ENCODE measurements around the gene RTN4RL1. TPM values are rescaled to one million over a fixed set of nuclear protein-coding genes. Genes with fewer than 3 reads are reported as not detected.

RTN4RL1 gene
- total RNA-seq, 2 experiments from 2014 or later = 0.14 to 0.30 TPM

GRCh38 chr17:2027528-2028233 is 2.5 kb upstream of the RTN4RL1 start:
- H3K4me1 Mint-ChIP-seq (ENCODE audit: low read depth) = peaks cover 28% of the 10 kb centered on the region
- no peak for DNase-seq
- CTCF ChIA-PET = interaction anchor here (0.6 to 3.1 kb wide), 3 partner anchors 119 to 762 kb away, joined by 5 to 11 read pairs (median 8); no protein-coding TSS in a partner anchor
- H3K9me3 Mint-ChIP-seq = no peaks in the 10 kb centered on the region
- no peak overlapping the region for H3K27ac Mint-ChIP-seq
- intact Hi-C loops (cut with micrococcal nuclease) = no loop called here
- H3K36me3 Mint-ChIP-seq (ENCODE audit: low read depth) = no peaks in the 10 kb centered on the region
- peaks cover 30% of the 10 kb centered on the region for H3K27me3 Mint-ChIP-seq (ENCODE audit: low read depth)
- H3K4me3 Mint-ChIP-seq = no peak overlapping the region

GRCh38 chr17:2025622-2026309 is 632 bp upstream of the RTN4RL1 start:
- Mint-ChIP-seq H3K27ac (no peak overlapping the region), H3K4me1 (ENCODE audit: low read depth) (peaks cover 18% of the 10 kb centered on the region), H3K36me3 (ENCODE audit: low read depth) (no peaks in the 10 kb centered on the region), H3K27me3 (ENCODE audit: low read depth) (peaks cover 30% of the 10 kb centered on the region), H3K9me3 (no peaks in the 10 kb centered on the region), H3K4me3 (peak overlapping the region; percentile 73)
- peak; percentile 59 for DNase-seq
- CTCF ChIA-PET = interaction anchor here (0.6 to 3.1 kb wide), 5 partner anchors 29 to 311 kb away, joined by 3 to 11 read pairs (median 5); no protein-coding TSS in a partner anchor
- intact Hi-C loops (cut with micrococcal nuclease) = loop anchor here (1.0 kb wide), 1 partner anchor 117 kb away; no protein-coding TSS in a partner anchor

- Mint-ChIP-seq H3K9me3 (no peaks in the 10 kb centered on the region), H3K27ac (no peak overlapping the region), H3K4me3 (peak overlapping the region; percentile 53), H3K36me3 (ENCODE audit: low read depth) (no peaks in the 10 kb centered on the region), H3K27me3 (ENCODE audit: low read depth) (peaks cover 30% of the 10 kb centered on the region), H3K4me1 (ENCODE audit: low read depth) (peaks cover 13% of the 10 kb centered on the region)
- no peak for DNase-seq
- CTCF ChIA-PET = interaction anchor here (0.6 to 3.1 kb wide), 2 partner anchors 304 to 704 kb away, joined by 4 to 11 read pairs; no protein-coding TSS in a partner anchor
- intact Hi-C loops (cut with micrococcal nuclease) = no loop called here
Observed at GRCh38 chr17:2024572-2025219, 438 bp downstream of the RTN4RL1 start.

GRCh38 chr17:2023692-2024571 is 1.2 kb downstream of the RTN4RL1 start:
- peaks cover 11% of the 10 kb centered on the region for H3K4me1 Mint-ChIP-seq (ENCODE audit: low read depth)
- peak overlapping the region; percentile 53 for H3K4me3 Mint-ChIP-seq
- DNase-seq = peak; percentile 63
- H3K36me3 Mint-ChIP-seq (ENCODE audit: low read depth) = no peaks in the 10 kb centered on the region
- CTCF ChIA-PET = no interaction called here
- H3K27me3 Mint-ChIP-seq (ENCODE audit: low read depth) = peaks cover 30% of the 10 kb centered on the region
- no peak overlapping the region for H3K27ac Mint-ChIP-seq
- no peaks in the 10 kb centered on the region for H3K9me3 Mint-ChIP-seq
- intact Hi-C loops (cut with micrococcal nuclease) = no loop called here

- CTCF ChIA-PET = no interaction called here
- Mint-ChIP-seq H3K4me3 (peak overlapping the region; percentile 42), H3K27me3 (ENCODE audit: low read depth) (peaks cover 28% of the 10 kb centered on the region), H3K4me1 (ENCODE audit: low read depth) (peaks cover 11% of the 10 kb centered on the region), H3K36me3 (ENCODE audit: low read depth) (no peaks in the 10 kb centered on the region), H3K27ac (no peak overlapping the region), H3K9me3 (no peaks in the 10 kb centered on the region)
- intact Hi-C loops (cut with micrococcal nuclease) = no loop called here
- no peak for DNase-seq
Observed at GRCh38 chr17:2023256-2023655, 1.9 kb downstream of the RTN4RL1 start.

GRCh38 chr17:2022647-2023240 is 2.4 kb downstream of the RTN4RL1 start:
- Mint-ChIP-seq H3K27me3 (ENCODE audit: low read depth) (peaks cover 23% of the 10 kb centered on the region), H3K36me3 (ENCODE audit: low read depth) (no peaks in the 10 kb centered on the region), H3K4me1 (ENCODE audit: low read depth) (peaks cover 11% of the 10 kb centered on the region), H3K4me3 (no peak overlapping the region), H3K9me3 (no peaks in the 10 kb centered on the region), H3K27ac (no peak overlapping the region)
- no peak for DNase-seq
- CTCF ChIA-PET = interaction anchor here (0.9 kb wide), 1 partner anchor 302 kb away, joined by 3 read pairs; no protein-coding TSS in a partner anchor
- intact Hi-C loops (cut with micrococcal nuclease) = no loop called here

- no peak overlapping the region for H3K27ac Mint-ChIP-seq
- H3K9me3 Mint-ChIP-seq = no peaks in the 10 kb centered on the region
- peaks cover 10% of the 10 kb centered on the region for H3K27me3 Mint-ChIP-seq (ENCODE audit: low read depth)
- intact Hi-C loops (cut with micrococcal nuclease) = no loop called here
- no peaks in the 10 kb centered on the region for H3K36me3 Mint-ChIP-seq (ENCODE audit: low read depth)
- no peak overlapping the region for H3K4me3 Mint-ChIP-seq
- H3K4me1 Mint-ChIP-seq (ENCODE audit: low read depth) = peaks cover 6% of the 10 kb centered on the region
- DNase-seq = no peak
- CTCF ChIA-PET = no interaction called here
Observed at GRCh38 chr17:2020721-2021120, 4.4 kb downstream of the RTN4RL1 start.

GRCh38 chr17:2019723-2020122 is 5.4 kb downstream of the RTN4RL1 start:
- no peaks in the 10 kb centered on the region for H3K36me3 Mint-ChIP-seq (ENCODE audit: low read depth)
- intact Hi-C loops (cut with micrococcal nuclease) = no loop called here
- H3K27me3 Mint-ChIP-seq (ENCODE audit: low read depth) = peaks cover 8% of the 10 kb centered on the region
- H3K4me1 Mint-ChIP-seq (ENCODE audit: low read depth) = peaks cover 5% of the 10 kb centered on the region
- no peaks in the 10 kb centered on the region for H3K9me3 Mint-ChIP-seq
- H3K27ac Mint-ChIP-seq = no peak overlapping the region
- no peak for DNase-seq
- no peak overlapping the region for H3K4me3 Mint-ChIP-seq
- CTCF ChIA-PET = interaction anchor here (0.6 kb wide), 1 partner anchor 355 kb away, joined by 3 read pairs; no protein-coding TSS in a partner anchor

- DNase-seq = no peak
- intact Hi-C loops (cut with micrococcal nuclease) = no loop called here
- H3K4me3 Mint-ChIP-seq = no peak overlapping the region
- CTCF ChIA-PET = interaction anchor here (0.7 kb wide), 1 partner anchor 9 kb away, joined by 3 read pairs; no protein-coding TSS in a partner anchor
- H3K4me1 Mint-ChIP-seq (ENCODE audit: low read depth) = peaks cover 5% of the 10 kb centered on the region
- H3K9me3 Mint-ChIP-seq = no peaks in the 10 kb centered on the region
- H3K27me3 Mint-ChIP-seq (ENCODE audit: low read depth) = peaks cover 9% of the 10 kb centered on the region
- no peak overlapping the region for H3K27ac Mint-ChIP-seq
- no peaks in the 10 kb centered on the region for H3K36me3 Mint-ChIP-seq (ENCODE audit: low read depth)
Observed at GRCh38 chr17:2018716-2019510, 6.2 kb downstream of the RTN4RL1 start.

- Mint-ChIP-seq H3K27me3 (ENCODE audit: low read depth) (peaks cover 6% of the 10 kb centered on the region), H3K36me3 (ENCODE audit: low read depth) (no peaks in the 10 kb centered on the region), H3K27ac (no peak overlapping the region), H3K9me3 (no peaks in the 10 kb centered on the region), H3K4me1 (ENCODE audit: low read depth) (no peaks in the 10 kb centered on the region), H3K4me3 (no peak overlapping the region)
- intact Hi-C loops (cut with micrococcal nuclease) = no loop called here
- CTCF ChIA-PET = no interaction called here
- no peak for DNase-seq
Observed at GRCh38 chr17:2017274-2017941, 7.7 kb downstream of the RTN4RL1 start.
